ENCODE data around the gene RPS19BP1. TPM values are rescaled to one million over a fixed set of nuclear protein-coding genes. Genes with fewer than 3 reads are reported as not detected.

Gene RPS19BP1
- total RNA-seq, 1 donor from 2014 or later, result 72.6 TPM

DNA sequence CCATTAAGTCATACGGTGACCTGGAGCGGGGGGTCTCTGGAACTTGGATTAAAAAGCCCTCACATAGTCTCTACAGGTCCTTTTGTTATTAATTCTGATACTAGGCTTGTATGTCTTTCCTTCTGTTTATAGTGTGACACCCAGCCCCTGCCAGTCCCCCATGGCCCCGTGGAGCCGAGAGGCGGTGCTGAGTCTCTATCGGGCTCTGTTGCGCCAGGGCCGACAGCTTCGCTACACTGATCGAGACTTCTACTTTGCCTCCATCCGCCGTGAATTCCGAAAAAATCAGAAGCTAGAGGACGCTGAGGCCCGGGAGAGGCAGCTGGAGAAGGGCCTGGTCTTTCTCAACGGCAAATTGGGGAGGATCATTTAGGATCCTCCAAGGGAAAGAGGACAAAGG lies 28.5 kb downstream of the RPS19BP1 start:
- Mint-ChIP-seq H3K36me3 (ENCODE audit: low read depth) (peaks cover 3% of the 10 kb centered on the region), H3K27ac (ENCODE audit: unreplicated experiment) (no peak overlapping the region), H3K9me3 (no peaks in the 10 kb centered on the region), H3K4me1 (peaks cover 29% of the 10 kb centered on the region), H3K4me3 (peak overlapping the region; percentile 93), H3K27me3 (ENCODE audit: low read depth) (no peaks in the 10 kb centered on the region)
- no peak for DNase-seq (ENCODE audit: low read depth, low spot score)
- TF ChIP-seq, protein P1, sequence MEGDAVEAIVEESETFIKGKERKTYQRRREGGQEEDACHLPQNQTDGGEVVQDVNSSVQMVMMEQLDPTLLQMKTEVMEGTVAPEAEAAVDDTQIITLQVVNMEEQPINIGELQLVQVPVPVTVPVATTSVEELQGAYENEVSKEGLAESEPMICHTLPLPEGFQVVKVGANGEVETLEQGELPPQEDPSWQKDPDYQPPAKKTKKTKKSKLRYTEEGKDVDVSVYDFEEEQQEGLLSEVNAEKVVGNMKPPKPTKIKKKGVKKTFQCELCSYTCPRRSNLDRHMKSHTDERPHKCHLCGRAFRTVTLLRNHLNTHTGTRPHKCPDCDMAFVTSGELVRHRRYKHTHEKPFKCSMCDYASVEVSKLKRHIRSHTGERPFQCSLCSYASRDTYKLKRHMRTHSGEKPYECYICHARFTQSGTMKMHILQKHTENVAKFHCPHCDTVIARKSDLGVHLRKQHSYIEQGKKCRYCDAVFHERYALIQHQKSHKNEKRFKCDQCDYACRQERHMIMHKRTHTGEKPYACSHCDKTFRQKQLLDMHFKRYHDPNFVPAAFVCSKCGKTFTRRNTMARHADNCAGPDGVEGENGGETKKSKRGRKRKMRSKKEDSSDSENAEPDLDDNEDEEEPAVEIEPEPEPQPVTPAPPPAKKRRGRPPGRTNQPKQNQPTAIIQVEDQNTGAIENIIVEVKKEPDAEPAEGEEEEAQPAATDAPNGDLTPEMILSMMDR (conservative IDR thresholded peaks at IDR 0.05), result no peak

DNA sequence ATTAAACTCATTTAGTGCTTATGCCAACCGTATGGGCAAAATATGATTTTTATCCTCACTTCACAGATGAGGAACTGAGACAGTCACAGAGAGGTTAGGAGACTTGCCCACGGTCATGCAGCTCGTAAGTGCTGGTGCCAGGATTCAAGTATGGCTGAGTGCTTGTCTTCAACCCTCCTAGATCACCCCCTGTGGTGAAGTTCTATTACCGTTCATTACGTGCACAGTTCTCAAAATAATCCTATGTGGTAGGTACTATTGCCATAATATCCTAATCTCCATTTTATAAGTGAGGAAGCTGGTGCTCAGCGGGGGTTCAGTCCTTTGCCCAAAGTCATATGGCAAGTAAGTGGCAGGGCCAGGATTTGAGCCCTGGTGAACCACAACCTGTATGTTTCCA lies 28.9 kb downstream of the RPS19BP1 start:
- H3K27me3 Mint-ChIP-seq (ENCODE audit: low read depth), result no peaks in the 10 kb centered on the region
- peak overlapping the region; percentile 93 for H3K4me3 Mint-ChIP-seq
- peaks cover 3% of the 10 kb centered on the region for H3K36me3 Mint-ChIP-seq (ENCODE audit: low read depth)
- no peak overlapping the region for H3K27ac Mint-ChIP-seq (ENCODE audit: unreplicated experiment)
- H3K4me1 Mint-ChIP-seq, result peaks cover 33% of the 10 kb centered on the region
- H3K9me3 Mint-ChIP-seq, result no peaks in the 10 kb centered on the region
- DNase-seq (ENCODE audit: low read depth, low spot score), result no peak
- TF ChIP-seq, protein P1 (conservative IDR thresholded peaks at IDR 0.05), result no peak

DNA sequence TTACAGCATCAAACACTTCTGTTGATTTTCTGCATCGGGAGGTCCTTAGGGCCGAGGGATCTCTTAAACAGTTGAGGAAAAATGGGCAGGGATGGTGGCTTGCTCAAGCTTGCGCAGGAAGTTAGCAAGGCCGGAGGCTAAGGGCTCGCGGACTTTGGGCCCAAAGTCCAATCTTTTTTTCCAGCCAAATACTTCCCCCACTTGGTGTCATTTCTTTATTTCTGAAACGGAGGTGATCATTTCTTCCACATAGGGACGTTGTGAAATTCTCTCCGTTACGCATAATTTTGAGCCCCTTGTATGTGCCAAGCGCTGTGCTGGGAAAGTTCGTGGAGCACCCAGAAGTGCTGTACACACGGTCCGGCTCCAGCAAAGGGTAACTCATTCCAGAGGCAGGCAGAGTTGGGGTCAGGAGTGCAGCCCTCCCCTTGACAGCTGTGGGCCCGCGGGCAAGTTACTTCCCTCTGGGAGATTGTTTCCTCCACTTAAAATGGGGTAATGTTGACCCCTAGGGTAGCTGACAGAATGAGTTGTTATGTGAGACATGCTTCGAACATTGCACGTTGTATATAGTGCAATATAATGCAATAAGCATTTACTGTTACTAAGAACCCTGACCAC lies 29.6 kb downstream of the RPS19BP1 start:
- no peak for DNase-seq (ENCODE audit: low read depth, low spot score)
- peak overlapping the region; percentile 93 for H3K4me3 Mint-ChIP-seq
- H3K9me3 Mint-ChIP-seq, result no peaks in the 10 kb centered on the region
- peak overlapping the region; percentile 35 for H3K27ac Mint-ChIP-seq (ENCODE audit: unreplicated experiment)
- H3K36me3 Mint-ChIP-seq (ENCODE audit: low read depth), result peaks cover 3% of the 10 kb centered on the region
- peaks cover 39% of the 10 kb centered on the region for H3K4me1 Mint-ChIP-seq
- TF ChIP-seq, protein P1 (conservative IDR thresholded peaks at IDR 0.05), result no peak
- no peaks in the 10 kb centered on the region for H3K27me3 Mint-ChIP-seq (ENCODE audit: low read depth)

DNA sequence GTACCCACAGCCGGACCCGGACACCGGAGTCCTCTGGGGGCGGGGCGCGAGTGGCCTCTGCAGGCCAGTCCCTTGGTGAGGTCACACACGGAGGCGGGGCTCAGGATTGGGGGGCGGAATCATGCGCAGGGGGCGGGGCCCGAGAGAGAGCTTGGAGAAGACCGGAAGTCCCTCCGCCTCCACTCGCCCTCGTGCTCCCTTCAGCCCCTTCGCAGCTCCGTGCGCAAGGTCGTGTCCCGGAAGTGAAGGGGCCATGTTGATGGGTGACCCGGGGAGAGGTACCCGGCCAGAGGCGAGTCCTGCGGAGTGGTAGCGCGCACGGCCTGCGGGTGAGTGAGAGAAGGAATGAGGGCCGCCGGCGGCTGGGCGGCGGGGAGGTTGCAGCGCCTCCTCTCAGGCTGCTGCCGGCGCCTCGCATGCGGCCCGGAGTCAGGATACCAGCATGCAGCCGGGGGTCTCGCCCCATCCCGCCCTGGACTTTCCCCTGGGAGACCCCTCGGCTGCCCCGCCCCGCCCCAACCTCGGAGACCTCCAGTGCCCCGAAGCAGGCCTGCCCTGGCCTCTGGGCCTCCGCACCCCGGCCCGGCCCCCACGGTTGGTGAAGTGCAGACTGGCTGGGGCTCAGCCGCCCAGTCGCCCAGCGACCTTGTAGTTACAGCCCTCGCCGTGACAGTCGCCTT lies 30.3 kb downstream of the RPS19BP1 start, which contains the start of gene MIEF1:
TSS of gene MIEF1 (plus strand) at position 182 of the 680 bp plus-strand sequence. CDS start 9,005 bp downstream, outside the sequence.
- peak; percentile 94 for DNase-seq (ENCODE audit: low read depth, low spot score)
- peak within 1 kb of the TSS; percentile 96 for H3K27ac Mint-ChIP-seq (ENCODE audit: unreplicated experiment)
- H3K9me3 Mint-ChIP-seq, result no peaks in the 10 kb centered on the region
- TF ChIP-seq, protein P1 (conservative IDR thresholded peaks at IDR 0.05), result no peak
- H3K4me3 Mint-ChIP-seq, result peak within 1 kb of the TSS; percentile 93
- peaks cover 3% of the 10 kb centered on the region for H3K36me3 Mint-ChIP-seq (ENCODE audit: low read depth)
- no peaks in the 10 kb centered on the region for H3K27me3 Mint-ChIP-seq (ENCODE audit: low read depth)
- peaks cover 39% of the 10 kb centered on the region for H3K4me1 Mint-ChIP-seq

DNA sequence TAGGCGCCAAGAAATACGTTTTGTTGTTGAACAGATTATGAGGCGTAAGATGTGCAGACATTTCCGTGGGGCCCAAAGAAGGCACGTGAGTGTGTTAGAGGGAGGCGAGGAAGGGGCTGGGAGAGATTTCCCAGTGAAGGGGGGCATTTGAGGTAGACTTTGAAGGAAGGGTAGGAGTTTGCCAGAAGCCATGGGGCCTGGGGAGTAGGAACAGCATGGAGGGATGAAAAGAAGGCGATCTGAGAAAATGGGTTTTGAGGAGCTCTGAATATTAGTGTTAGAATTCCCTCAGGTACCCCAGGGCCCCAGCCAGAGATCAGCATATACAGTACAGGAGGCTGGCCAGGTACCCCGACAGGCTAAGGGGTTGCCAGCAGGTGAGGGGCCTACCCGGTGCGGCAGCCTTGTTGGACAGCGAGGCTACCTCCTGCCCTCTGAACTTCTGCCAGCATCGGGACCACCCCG lies 30.9 kb downstream of the RPS19BP1 start:
- H3K4me1 Mint-ChIP-seq, result peaks cover 39% of the 10 kb centered on the region
- no peak for DNase-seq (ENCODE audit: low read depth, low spot score)
- peak overlapping the region; percentile 91 for H3K27ac Mint-ChIP-seq (ENCODE audit: unreplicated experiment)
- no peaks in the 10 kb centered on the region for H3K9me3 Mint-ChIP-seq
- TF ChIP-seq, protein P1 (conservative IDR thresholded peaks at IDR 0.05), result no peak
- H3K36me3 Mint-ChIP-seq (ENCODE audit: low read depth), result peaks cover 3% of the 10 kb centered on the region
- H3K4me3 Mint-ChIP-seq, result peak overlapping the region; percentile 93
- no peaks in the 10 kb centered on the region for H3K27me3 Mint-ChIP-seq (ENCODE audit: low read depth)

Measured in neural crest cell (in vitro differentiated cells).